Measurements from ENCODE around the gene SPNS2. TPM values are rescaled to one million over a fixed set of nuclear protein-coding genes. Genes with fewer than 3 reads are reported as not detected.

SPNS2 gene
- total RNA-seq, 1 experiment from 2014 or later, result 2.6 TPM

DNA sequence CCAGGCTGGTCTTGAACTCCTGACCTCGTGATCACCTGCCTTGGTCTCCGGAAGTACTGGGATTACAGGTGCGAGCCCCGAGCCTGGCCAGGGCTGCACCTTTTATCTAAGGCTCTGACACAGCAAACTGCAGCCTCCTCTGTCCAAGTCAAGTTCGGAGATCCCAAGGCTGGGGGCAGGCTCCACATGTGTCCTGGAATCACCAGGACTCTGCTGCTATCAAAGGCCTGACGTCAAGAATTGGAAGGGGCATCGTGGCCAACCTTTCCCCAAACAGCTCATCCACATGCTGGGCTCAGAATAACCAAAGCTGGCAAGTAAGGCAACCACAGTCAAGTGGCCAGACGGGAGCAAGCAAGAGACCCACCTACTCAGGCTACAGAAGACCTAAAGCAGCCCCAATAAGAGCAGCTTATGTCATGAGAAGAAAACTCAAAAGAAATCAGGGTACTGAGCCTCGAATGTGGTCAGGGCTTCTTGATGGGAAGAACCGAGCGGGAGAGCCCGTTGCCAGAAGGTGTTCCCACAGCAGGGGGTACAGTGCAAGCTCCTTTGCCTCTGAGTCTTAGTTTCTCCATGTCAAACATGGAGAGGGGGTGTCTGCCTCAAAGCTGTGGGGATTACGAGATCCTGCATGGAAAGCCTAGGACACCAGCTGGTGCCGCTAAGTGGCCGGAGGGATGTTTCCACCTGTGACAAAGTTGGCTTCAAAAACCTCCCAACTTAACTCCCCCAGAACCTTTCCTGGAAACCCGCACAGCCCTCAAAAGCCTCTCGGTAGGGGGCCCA, 48.6 kb downstream of the SPNS2 start:
- H3K36me3 ChIP-seq (ENCODE audit: low read depth, low read length), result peaks cover 33% of the 10 kb centered on the region; the same call in 1 of the 2 replicates
- ChIA-PET POLR2A (ENCODE audit: unreplicated experiment) (no interaction called here), CTCF (no interaction called here)
- intact Hi-C loops (cut with micrococcal nuclease), result no loop called here
- BruUV-seq (replicated peaks), result no TSS peak
- TF ChIP-seq, protein P1, sequence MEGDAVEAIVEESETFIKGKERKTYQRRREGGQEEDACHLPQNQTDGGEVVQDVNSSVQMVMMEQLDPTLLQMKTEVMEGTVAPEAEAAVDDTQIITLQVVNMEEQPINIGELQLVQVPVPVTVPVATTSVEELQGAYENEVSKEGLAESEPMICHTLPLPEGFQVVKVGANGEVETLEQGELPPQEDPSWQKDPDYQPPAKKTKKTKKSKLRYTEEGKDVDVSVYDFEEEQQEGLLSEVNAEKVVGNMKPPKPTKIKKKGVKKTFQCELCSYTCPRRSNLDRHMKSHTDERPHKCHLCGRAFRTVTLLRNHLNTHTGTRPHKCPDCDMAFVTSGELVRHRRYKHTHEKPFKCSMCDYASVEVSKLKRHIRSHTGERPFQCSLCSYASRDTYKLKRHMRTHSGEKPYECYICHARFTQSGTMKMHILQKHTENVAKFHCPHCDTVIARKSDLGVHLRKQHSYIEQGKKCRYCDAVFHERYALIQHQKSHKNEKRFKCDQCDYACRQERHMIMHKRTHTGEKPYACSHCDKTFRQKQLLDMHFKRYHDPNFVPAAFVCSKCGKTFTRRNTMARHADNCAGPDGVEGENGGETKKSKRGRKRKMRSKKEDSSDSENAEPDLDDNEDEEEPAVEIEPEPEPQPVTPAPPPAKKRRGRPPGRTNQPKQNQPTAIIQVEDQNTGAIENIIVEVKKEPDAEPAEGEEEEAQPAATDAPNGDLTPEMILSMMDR (conservative IDR thresholded peaks at IDR 0.05; ENCODE audit: low read depth, low read length), result no peak
- no peak for TF ChIP-seq EZH2phosphoT487 (IDR thresholded peaks at IDR 0.05; ENCODE audit: borderline replicate concordance, low read length)
- TF ChIP-seq EZH2 (IDR thresholded peaks at IDR 0.05; ENCODE audit: low read length, unreplicated experiment), result no peak
- H3K4me1 ChIP-seq (ENCODE audit: insufficient read depth, low read length), result no peaks in the 10 kb centered on the region
- no peak for DNase-seq
- H3K27ac ChIP-seq (ENCODE audit: low read length), result no peak overlapping the region
- no peak overlapping the region for H3K4me3 ChIP-seq (ENCODE audit: low read length)
- no peaks in the 10 kb centered on the region for H3K27me3 ChIP-seq (ENCODE audit: low read length)
- H3K79me2 ChIP-seq (ENCODE audit: low read length), result peaks cover 17% of the 10 kb centered on the region
- no peak overlapping the region for H2AFZ ChIP-seq (ENCODE audit: low read length)
- no peak overlapping the region for H3K9ac ChIP-seq (ENCODE audit: low read length)
- H3F3A ChIP-seq (ENCODE audit: low read length, unreplicated experiment), result no peaks in the 10 kb centered on the region
- no peaks in the 10 kb centered on the region for H3K9me2 ChIP-seq (replicated peaks; ENCODE audit: low read length)
- H4K20me1 ChIP-seq (ENCODE audit: low read length), result no peaks in the 10 kb centered on the region
- no peak for ATAC-seq
- H3K9me3 ChIP-seq (ENCODE audit: low read length), result no peaks in the 10 kb centered on the region
- no peak overlapping the region for H3K4me2 ChIP-seq (ENCODE audit: low read length)

DNA sequence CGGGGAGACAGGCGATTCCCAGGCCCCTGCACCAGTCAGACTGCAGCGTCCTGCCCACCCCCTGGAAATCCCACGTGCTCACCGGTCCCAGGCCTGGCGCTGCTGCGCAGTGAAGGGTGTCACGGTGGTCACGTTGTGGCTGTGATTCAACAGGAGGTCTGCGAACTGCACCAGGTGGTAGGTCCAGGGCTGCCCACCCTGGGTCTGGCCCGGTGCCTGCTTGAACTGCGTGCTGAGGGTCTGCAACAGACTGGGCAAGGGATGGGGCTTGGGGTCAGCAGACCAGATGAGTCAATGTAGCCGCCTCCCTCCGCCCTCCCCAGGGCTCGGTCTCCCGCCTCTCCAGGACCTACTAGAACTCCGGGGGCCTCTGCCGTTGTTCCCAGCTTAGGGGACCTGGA, 49.4 kb downstream of the SPNS2 start:
- H3K4me3 ChIP-seq (ENCODE audit: low read length), result no peak overlapping the region
- no peak for ATAC-seq
- DNase-seq, result no peak
- peaks cover 38% of the 10 kb centered on the region; the same call in 1 of the 2 replicates for H3K36me3 ChIP-seq (ENCODE audit: low read depth, low read length)
- no peaks in the 10 kb centered on the region for H3K27me3 ChIP-seq (ENCODE audit: low read length)
- BruUV-seq (replicated peaks), result no TSS peak
- H2AFZ ChIP-seq (ENCODE audit: low read length), result no peak overlapping the region
- intact Hi-C loops (cut with micrococcal nuclease), result no loop called here
- peaks cover 24% of the 10 kb centered on the region for H3K79me2 ChIP-seq (ENCODE audit: low read length)
- 0 out of 2 replicates have a peak, but pooled peaks cover under 1% of the 10 kb centered on the region for H3K4me1 ChIP-seq (ENCODE audit: insufficient read depth, low read length)
- no peaks in the 10 kb centered on the region for H3K9me3 ChIP-seq (ENCODE audit: low read length)
- POLR2A ChIA-PET (ENCODE audit: unreplicated experiment), result no interaction called here
- CTCF ChIA-PET, result no interaction called here
- no peak overlapping the region for H3K4me2 ChIP-seq (ENCODE audit: low read length)
- H3K27ac ChIP-seq (ENCODE audit: low read length), result no peak overlapping the region
- H4K20me1 ChIP-seq (ENCODE audit: low read length), result no peaks in the 10 kb centered on the region
- H3K9ac ChIP-seq (ENCODE audit: low read length), result no peak overlapping the region
- TF ChIP-seq EZH2phosphoT487 (IDR thresholded peaks at IDR 0.05; ENCODE audit: borderline replicate concordance, low read length) (no peak), EZH2 (IDR thresholded peaks at IDR 0.05; ENCODE audit: low read length, unreplicated experiment) (no peak)
- TF ChIP-seq, protein P1 (conservative IDR thresholded peaks at IDR 0.05; ENCODE audit: low read depth, low read length), result no peak
- H3K9me2 ChIP-seq (replicated peaks; ENCODE audit: low read length), result no peaks in the 10 kb centered on the region
- H3F3A ChIP-seq (ENCODE audit: low read length, unreplicated experiment), result no peaks in the 10 kb centered on the region
